WI38 (cell line): Measurements from ENCODE around the gene DCLK1.

Experiments used
- H3K4me3 ChIP-seq: 2 replicates; pipeline ENCODE4 v1.5.1; 2011; ENCODE audit warnings: low read depth, mild to moderate bottlenecking, control low read depth, low read length
- TF ChIP-seq, protein P1 (sequence below): IDR thresholded peaks from 2 replicates; pipeline ENCODE4 v1.5.1; 2012; ENCODE audit warnings: low read depth, mild to moderate bottlenecking, control low read depth, low read length

Gene DCLK1

GRCh38 chr13:35723053-35723461 is 408.1 kb downstream of the DCLK1 start:
- no peak overlapping the region for H3K4me3 ChIP-seq
- TF ChIP-seq, protein P1, sequence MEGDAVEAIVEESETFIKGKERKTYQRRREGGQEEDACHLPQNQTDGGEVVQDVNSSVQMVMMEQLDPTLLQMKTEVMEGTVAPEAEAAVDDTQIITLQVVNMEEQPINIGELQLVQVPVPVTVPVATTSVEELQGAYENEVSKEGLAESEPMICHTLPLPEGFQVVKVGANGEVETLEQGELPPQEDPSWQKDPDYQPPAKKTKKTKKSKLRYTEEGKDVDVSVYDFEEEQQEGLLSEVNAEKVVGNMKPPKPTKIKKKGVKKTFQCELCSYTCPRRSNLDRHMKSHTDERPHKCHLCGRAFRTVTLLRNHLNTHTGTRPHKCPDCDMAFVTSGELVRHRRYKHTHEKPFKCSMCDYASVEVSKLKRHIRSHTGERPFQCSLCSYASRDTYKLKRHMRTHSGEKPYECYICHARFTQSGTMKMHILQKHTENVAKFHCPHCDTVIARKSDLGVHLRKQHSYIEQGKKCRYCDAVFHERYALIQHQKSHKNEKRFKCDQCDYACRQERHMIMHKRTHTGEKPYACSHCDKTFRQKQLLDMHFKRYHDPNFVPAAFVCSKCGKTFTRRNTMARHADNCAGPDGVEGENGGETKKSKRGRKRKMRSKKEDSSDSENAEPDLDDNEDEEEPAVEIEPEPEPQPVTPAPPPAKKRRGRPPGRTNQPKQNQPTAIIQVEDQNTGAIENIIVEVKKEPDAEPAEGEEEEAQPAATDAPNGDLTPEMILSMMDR, result no peak

- H3K4me3 ChIP-seq, result no peak overlapping the region
- TF ChIP-seq, protein P1, result no peak
These were observed 408.6 kb downstream of the DCLK1 start for GRCh38 chr13:35722458-35723052.

GRCh38 chr13:35720690-35721554 is 410.3 kb downstream of the DCLK1 start:
- no peak overlapping the region for H3K4me3 ChIP-seq
- TF ChIP-seq, protein P1, result peak; percentile 82

- TF ChIP-seq, protein P1, result no peak
- H3K4me3 ChIP-seq, result no peak overlapping the region
These were observed 410.9 kb downstream of the DCLK1 start for GRCh38 chr13:35720290-35720689.
